Measurements from ENCODE around the gene SNX33.
"Not testable (repeated sequence)": the region's sequence is repeated elsewhere in the genome, so short reads cannot be mapped to it uniquely, and the experiment has no call there.

Gene SNX33

DNA sequence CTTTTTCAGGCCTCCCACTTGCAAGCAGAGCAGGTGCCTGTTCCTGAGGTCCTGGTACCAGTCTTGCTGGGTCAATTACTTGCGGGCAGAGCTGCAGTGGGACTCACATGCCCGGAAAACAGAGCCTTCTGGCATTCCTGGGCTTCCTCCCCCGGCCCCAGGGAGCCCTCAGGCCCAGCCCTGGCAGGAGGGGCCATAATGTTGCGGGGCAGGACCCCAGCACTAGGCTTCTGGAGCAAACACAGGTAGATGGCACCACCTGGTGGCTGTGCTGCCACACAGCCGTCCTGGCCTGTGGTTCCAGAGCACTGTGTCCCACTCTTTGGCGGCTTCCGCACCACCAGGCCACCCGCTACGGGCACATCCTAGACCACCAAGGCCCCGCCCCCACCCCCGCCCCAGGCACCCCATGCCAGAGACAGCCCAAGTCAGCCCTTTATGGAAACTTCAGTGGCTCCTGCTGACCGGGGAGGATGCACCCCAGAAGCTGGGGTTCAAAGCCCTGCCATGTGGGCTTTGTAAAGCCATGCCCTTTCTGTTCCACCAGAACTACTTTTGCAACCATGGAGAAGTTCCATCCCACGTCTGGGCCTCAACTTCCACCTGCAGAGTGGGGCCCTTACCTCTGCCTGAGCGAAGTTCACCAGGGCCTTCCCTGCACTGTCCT lies 36.1 kb downstream of the SNX33 start:
- DNase-seq (ENCODE audit: low read depth, low spot score), result peak; percentile 18

DNA sequence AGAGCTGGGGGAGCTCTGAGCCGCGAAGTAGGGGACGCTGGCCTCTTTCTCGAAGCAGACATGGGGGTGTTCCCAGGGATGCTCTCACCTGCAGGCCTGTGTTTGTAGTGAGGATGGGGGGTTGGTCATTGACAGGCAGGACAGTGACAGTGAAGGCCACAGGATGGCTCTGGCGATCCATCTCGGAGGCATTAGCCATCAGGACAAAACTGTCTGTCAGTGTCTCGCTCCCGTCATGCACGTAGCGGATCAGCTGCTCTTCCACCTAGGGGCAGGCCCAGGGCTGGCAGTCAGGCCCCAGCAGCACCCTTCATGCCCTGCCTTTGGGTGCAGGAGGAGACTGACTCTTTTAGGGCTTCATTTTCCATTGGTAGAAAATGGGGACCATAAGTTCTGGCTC lies 36.9 kb downstream of the SNX33 start:
- no peak for DNase-seq (ENCODE audit: low read depth, low spot score)

DNA sequence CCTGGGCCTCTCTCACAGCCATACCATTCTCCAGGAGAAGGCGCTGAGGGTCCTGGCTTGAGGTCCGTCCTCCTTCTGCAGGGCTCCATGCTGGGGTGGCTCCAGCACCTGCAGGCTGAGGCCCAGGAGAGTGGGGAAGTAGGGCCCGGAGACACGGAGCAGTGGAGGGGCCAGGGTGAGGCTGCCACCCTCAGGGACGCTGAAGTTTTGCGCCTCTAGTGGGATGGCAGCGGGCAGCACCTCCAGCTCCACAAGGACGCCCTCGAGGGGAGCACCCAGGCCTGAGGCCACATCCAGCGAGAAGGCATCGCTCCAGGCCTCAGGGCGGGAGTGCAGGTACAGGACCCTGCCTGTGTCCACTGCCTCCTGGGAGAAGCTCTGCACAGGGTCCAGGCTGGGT lies 37.5 kb downstream of the SNX33 start:
- DNase-seq (ENCODE audit: low read depth, low spot score), result no peak

DNA sequence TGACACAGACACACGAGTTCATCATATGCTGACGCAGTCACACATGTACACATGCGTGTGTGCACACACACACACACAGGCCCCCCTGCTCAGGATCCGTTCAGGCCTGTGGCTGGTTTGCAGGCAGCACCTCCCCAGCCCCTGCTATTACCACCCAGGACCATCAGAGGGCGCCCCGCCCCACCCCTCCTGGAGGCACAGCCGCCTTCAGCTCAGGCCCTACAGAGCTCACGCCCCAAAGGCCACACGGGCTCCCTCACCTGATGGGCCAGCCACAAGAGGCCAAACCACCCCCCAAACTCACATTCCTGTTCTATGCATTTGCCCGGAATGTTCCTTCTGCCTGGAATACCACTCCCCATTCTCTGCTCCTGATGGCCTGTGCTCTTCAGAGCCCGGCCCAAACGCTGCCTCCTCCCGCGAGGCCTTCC lies 38.5 kb downstream of the SNX33 start:
- DNase-seq (ENCODE audit: low read depth, low spot score), result peak; percentile 34

DNA sequence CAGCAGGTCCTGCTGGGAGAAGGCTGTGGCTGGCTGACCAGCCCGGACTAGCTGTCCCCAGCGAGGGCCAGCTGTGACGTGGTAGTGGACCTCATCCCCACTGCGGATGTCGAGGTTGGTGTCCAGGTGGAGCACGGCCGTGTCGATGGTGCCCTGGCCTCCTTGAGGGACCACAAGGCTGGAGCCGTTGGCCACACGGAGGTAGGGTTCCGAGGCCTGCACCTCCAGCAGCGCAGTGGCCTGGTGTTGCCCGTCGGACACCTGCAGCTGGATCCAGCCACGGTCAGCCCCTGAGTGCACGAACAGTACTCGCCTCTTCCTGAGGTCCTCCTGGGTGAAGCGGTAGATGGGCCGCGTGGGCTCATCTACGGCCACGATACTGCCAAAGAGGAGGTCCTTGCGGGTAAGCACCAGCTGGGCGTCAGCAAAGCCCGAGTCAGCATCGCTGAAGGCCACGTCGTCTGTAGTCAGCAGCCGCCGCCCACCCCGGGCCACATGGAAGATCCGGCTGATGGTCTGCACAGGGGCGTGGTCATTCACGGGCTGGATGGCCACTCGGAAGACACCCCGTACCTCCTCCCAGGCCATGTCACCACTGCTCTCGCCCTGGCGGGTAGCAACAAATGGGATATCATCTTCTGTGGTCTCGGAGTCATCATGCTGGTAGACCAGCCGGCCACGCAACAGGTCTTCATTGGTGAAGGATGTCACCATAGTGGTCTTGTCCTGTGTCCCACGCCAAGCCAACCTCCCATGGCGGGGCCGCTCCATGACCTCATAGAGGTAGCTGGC lies 40.0 kb downstream of the SNX33 start:
- DNase-seq (ENCODE audit: low read depth, low spot score), result no peak

DNA sequence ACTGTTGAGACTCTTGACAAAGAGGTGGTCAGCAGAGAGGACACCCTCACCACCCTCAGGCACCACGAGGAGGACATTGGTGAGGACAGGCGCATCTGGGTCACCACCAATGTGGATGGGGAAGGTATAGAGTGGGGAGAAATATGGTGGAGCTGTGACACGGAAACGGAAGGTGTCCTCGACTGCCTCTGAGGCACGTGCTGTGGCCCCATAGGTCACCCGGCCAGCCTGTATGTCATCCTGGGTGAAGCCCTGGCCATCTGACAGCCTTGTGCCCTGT lies 40.5 kb downstream of the SNX33 start:
- no peak for DNase-seq (ENCODE audit: low read depth, low spot score)

DNA sequence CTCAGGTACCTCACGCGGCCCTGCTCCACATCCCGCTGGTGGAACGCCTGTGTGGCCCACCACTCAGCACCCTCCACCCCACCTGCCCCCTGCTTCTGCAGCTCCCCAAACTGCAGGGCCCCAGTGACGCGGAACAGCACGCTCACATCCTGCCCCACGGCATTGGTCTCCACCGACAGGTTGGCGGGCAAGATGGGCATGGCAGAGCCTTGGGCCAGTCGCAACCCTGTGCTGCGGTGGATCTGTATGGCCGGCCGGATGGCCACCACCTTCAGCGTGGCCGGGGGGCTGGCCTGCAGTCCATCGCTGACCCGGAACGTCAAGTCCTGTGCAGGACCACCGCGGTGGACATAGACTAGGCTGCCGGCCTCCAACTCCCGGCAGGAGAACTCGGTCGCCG lies 41.1 kb downstream of the SNX33 start:
- no peak for DNase-seq (ENCODE audit: low read depth, low spot score)

GRCh38 chr15:75689429-75689828 lies 41.7 kb downstream of the SNX33 start:
- not testable (repeated sequence) for DNase-seq (ENCODE audit: low read depth, low spot score)

DNA sequence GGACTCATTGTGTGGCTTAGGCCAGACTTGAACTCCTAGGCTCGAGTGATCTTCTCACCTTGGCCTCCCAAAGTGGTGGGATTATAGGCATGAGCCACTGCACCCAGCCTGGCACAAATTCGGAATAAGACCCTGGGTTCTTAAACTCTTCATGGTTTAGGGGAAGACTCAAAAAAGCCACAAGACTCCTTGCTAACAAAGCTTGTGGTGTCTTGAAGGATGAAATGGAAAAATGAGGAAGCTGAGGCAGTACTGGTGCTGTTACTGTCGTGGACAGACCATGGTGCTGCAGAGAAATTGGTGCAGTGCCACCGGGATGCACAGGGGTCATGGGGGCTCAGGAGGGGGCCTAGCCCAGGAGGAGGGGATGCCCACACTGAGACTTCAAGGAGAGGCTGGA lies 44.6 kb downstream of the SNX33 start:
- not testable (repeated sequence) for DNase-seq (ENCODE audit: low read depth, low spot score)

GRCh38 chr15:75693028-75693427 lies 45.3 kb downstream of the SNX33 start:
- not testable (repeated sequence) for DNase-seq (ENCODE audit: low read depth, low spot score)

DNA sequence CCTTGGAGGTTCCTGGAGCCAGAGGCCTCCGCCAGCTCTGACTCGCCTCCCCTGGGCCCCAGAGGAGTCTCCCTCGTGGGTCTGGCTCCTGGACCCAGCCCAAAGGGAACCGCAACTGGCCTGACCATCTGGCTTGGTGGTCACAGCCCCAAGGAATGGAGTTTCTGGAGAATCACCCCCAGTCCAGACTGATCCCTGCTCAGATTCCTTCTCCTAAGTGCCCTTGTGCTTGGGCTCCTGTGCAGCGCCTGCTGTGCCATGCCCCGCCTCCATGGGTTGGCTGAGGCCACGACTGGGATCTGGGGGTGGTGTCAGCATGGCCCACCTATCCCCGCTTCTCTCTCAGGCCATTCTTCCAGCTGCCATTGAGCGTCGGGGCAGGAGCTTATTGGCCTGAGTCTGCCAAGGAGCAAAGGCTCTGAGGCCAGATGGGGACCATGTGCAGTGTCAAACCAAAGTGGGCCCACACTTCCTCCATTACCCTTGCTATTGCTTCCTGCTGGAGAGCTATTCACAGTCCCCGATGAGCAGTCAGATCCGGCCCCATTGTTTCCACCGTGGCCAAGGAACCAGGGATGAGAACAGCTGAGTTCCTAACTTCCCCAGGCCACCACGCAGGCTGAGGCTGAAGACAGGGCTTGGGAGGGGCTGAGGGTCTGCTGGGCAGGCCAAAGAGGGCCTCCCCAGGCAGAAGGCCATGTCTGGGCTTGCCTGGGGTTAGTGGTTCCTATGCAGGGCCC lies 46.0 kb downstream of the SNX33 start:
- no peak for DNase-seq (ENCODE audit: low read depth, low spot score)

DNA sequence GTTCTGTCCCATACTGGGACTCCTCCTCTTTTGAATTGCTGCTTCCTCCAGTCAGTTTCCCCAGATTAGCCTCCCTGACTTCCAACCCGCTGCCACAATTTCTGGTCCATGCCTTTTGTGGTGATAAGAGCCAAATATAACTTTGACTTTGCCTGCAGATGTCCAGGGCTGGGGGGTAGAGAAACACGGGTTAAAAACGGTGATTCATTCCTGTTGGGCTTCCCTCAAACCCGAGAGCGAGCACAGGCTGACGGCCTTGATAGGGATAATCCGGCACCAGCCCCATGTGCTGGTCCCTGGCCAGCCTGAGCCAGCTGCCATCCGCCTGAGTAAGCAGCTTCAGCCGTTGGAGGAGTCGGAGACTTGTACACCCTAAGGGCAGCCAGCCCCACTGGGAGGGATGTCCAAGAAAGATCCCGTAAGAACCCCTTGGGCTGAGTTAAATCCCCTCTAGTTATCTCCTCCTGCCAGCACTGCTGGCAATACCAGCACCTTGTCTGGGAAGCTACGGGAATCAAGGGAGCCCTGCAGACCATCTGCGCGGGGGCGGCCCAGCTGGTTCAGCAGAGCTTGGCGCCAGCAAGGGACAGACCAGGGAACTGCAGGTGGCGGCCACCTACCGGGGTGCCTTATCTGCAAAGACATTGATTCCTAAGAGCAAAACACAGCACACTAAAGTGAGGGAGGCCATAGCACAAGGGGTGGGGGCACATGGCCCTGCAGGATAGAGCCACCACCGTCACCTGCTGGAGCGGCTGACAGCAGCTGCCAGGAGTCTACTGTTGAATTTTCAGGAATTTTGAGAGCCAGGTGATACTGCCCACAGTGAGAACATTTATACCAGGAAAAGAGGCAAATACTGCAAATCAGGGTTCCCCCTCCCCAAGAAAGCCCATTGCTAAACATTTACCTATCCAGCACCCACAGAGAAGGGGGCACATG lies 46.8 kb downstream of the SNX33 start:
- no peak for DNase-seq (ENCODE audit: low read depth, low spot score)

GRCh38 chr15:75695220-75695619 lies 47.5 kb downstream of the SNX33 start:
- DNase-seq (ENCODE audit: low read depth, low spot score), result no peak

DNA sequence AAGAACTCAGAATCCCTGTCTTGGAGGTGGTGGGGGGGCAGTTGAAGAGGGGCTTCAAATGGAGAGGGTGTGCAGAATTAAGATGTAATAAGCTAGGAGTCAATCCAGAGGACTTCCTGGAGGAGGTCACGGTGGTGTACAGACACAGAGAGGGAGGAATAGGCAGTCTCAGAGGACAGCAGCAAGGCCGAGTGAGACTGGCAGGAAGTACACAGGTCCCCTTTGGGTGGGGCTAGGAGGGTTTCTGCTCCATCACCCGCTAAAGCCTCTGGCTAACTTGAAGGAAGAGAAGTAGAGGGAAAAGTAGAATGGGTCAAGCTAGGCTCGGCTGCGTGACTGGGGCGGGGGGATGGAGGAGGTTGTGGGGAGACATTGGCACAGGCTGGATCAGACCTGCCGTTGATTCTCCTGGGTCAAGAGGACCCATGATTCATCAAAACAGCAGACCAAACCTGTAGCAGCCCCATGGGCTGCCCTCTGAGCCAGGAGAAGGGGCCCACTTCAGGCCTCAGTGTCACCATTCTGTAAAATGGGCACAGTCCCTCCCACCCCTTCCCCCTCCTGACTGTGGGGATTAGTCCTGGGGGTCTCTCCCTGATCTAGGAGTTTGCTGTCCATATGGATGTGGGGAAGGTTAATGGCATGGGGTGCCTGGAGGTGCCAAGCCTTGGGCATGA lies 48.1 kb downstream of the SNX33 start:
- no peak for DNase-seq (ENCODE audit: low read depth, low spot score)

- no peak for DNase-seq (ENCODE audit: low read depth, low spot score)
These were observed 48.6 kb downstream of the SNX33 start for GRCh38 chr15:75696311-75696720.

DNA sequence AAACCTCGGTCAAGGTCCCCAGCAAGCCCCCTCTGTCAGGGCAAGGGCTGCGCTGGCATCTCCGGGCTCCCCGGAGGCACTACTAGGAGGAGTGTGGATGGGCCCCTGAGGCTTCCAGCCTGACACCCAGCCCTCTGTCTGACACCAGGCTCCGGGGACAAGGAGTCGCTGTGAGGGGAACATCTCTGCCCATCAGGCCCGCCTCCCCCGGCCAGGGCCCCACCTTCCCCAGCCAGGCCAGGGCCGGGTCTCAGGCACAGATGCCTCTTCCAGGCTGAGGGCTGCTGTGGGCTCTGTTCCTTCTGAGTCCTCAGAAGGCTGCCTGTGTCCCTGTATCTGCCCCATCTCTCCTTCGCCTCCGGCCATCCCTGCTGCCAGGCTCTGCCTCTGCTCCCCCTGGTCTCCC lies 49.1 kb downstream of the SNX33 start:
- no peak for DNase-seq (ENCODE audit: low read depth, low spot score)

DNA sequence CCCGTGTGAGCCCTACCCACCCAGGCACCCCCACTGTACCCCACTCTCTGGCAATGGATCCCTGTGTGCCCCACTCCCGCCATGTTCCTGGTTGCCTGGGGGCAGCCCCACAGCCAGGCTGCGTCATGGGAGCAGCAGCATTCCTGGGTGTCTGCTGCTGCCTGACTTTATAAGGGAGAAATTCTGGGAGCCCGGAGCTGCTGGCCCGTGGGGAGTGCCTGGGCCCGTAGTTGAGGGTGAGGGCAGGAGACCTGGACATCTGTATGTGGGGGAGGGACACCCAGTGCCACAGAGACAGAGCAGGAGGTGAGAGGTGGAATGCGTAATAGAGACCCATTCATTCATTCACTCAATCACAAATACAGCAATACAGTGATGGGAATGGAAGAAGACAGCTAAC lies 49.8 kb downstream of the SNX33 start:
- no peak for DNase-seq (ENCODE audit: low read depth, low spot score)

DNA sequence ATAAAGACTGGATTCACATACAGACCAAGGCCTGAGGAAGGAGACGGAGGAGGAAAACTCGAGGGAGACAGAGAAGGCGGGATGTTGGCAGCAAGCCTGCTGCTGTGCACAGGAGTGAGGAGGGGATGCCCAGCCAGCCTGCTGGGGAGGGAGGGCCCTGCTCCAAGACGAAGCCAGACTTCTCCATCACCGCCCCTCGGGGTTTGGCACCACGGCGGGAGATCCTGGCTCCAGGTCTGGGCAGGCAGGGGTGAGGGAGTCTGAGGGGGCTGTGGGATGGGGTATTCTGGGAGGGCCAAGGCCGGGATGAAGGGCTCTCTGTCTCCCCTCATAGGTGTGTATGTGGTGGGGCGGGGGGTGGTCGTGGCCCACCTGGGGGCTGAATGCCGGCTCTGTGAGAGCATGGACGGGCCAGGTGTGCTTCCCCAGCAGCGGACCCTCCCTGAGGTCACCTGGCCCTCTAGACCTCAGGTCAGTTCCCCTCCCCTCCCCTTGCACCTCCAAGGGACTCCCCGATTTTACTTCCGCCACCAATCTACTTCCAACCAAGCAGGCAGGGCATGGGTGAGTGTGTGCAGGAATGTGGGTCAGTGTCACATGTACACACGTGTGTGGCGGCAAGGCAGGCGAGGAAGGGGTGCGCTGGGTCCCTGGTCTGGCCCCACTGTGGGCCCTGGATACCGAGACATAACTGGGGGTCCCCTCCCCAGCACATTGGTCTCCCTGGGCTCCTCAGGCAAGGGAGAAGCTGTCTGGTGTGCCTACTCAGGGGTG lies 50.4 kb downstream of the SNX33 start:
- not testable (repeated sequence) for DNase-seq (ENCODE audit: low read depth, low spot score)

GRCh38 chr15:75699517-75699916 lies 51.8 kb downstream of the SNX33 start:
- DNase-seq (ENCODE audit: low read depth, low spot score), result not testable (repeated sequence)

Data from activated CD4-positive, CD25-positive, alpha-beta regulatory T cell treated with anti-CD3 and anti-CD28 coated beads, Interleukin-2, amount 50 U/mL, for 16 hours (primary cell).